HepG2 (cell line): ENCODE measurements around the gene CAPN15. TPM values are rescaled to one million over a fixed set of nuclear protein-coding genes. Genes with fewer than 3 reads are reported as not detected.

Experiments
- ATAC-seq: fragments of 200-7000 bp; cut with Tn5 transposase; 3 replicates; pipeline ENCODE4 v1.9.1; 2020; ENCODE audit warnings: mild to moderate bottlenecking, moderate library complexity
- BruUV-seq: library from RNA; stranded (reverse); fragments of 400-500 nt; replicated peaks from 2 replicates; lab custom pipeline; 2021; lab: Mats Ljungman, UMichigan
- CTCF ChIA-PET: fragments of 300-600 bp; formaldehyde crosslinking; extraction: SDS; loops from one replicate; lab custom pipeline; 2021; ENCODE audit warnings: low total read pairs, inconsistent platforms, low intra/inter-chr PET ratio; lab: Yijun Ruan, JAX
- POLR2A ChIA-PET: fragments of 350-600 bp; sonication (Branson Sonifier 250); formaldehyde crosslinking; loops from one replicate; lab custom pipeline; 2020; ENCODE audit warnings: antibody characterized with exemption, inconsistent platforms; lab: Yijun Ruan, JAX
- DNase-seq: peaks from one replicate; pipeline ENCODE4 v3.0.0-alpha.2; 2015; ENCODE audit warnings: low spot score
- FAIRE-seq: peaks from 3 replicates; lab custom pipeline; 2011; peaks lifted over from hg19 to GRCh38; lab: Jason Lieb, UNC
- H2AFZ ChIP-seq: one replicate; pipeline ENCODE4 v1.6.1; 2011; ENCODE audit warnings: low read length, inconsistent platforms
- H3K27ac ChIP-seq: fragments of 300-600 bp; 3 replicates; pipeline ENCODE4 v1.8.0; 2011; ENCODE audit warnings: mixed run types, mild to moderate bottlenecking, mixed read lengths, low read length, inconsistent platforms; ENCODE audit not compliant: insufficient read depth; ENCODE audit errors: extremely low read length
- H3K27me3 ChIP-seq, 2 experiments: fragments of 200-600 bp in 1 of 2; 2 replicates in 1 of 2; 3 replicates in 1 of 2; pipeline versions ENCODE4 v1.6.0 to v1.8.0; 2011; ENCODE audit warnings: low read length in 2 of 2, mild to moderate bottlenecking in 2 of 2, moderate library complexity in 2 of 2, inconsistent platforms in 1 of 2; ENCODE audit not compliant: insufficient read depth in 2 of 2, control insufficient read depth in 1 of 2
- H3K36me3 ChIP-seq, 2 experiments: fragments of 200-600 bp in 1 of 2; replicated peaks in 1 of 2; 2 replicates in 1 of 2; 3 replicates in 1 of 2; pipeline versions ENCODE4 v1.5.1 to v1.8.0; 2011; ENCODE audit warnings: low read length in 2 of 2, inconsistent platforms in 1 of 2; ENCODE audit not compliant: insufficient read depth in 2 of 2, control insufficient read depth in 1 of 2
- H3K4me1 ChIP-seq: 2 replicates; pipeline ENCODE4 v1.5.1; 2012; ENCODE audit warnings: low read length, inconsistent platforms; ENCODE audit not compliant: insufficient read depth
- H3K4me2 ChIP-seq: 2 replicates; pipeline ENCODE4 v1.6.0; 2011; ENCODE audit warnings: low read depth, low read length, inconsistent platforms
- H3K4me3 ChIP-seq, 3 experiments: fragments of 200-600 bp in 1 of 3; sonication (generic), shearing (Covaris generic) in 1 of 3; replicated peaks in 1 of 3; 2 replicates each; pipeline ENCODE4 v1.5.1; 2011 to 2016; ENCODE audit warnings: low read length in 3 of 3, inconsistent platforms in 2 of 3, low read depth in 2 of 3, mild to moderate bottlenecking in 2 of 3, control low read depth in 1 of 3, mixed read lengths in 1 of 3; ENCODE audit not compliant: insufficient read depth in 1 of 3
- H3K79me2 ChIP-seq: one replicate; pipeline ENCODE4 v1.6.1; 2011; ENCODE audit warnings: low read length, inconsistent platforms; ENCODE audit not compliant: insufficient read depth
- H3K9ac ChIP-seq: 2 replicates; pipeline ENCODE4 v1.6.0; 2011; ENCODE audit warnings: mild to moderate bottlenecking, low read depth, low read length, inconsistent platforms; ENCODE audit not compliant: insufficient read depth
- H3K9me3 ChIP-seq: 2 replicates; pipeline ENCODE4 v1.5.1; 2012; ENCODE audit warnings: mild to moderate bottlenecking, low read length
- H4K20me1 ChIP-seq: 2 replicates; pipeline ENCODE4 v1.6.0; 2011; ENCODE audit warnings: inconsistent platforms, mild to moderate bottlenecking, low read length, moderate library complexity; ENCODE audit not compliant: insufficient read depth
- AGO2 ChIP-seq: fragments of 200-400 bp; formaldehyde crosslinking; optimal IDR thresholded peaks from 2 replicates; pipeline ENCODE3; 2017; ENCODE audit warnings: mild to moderate bottlenecking, low read depth, low read length, moderate library complexity
- HNRNPLL ChIP-seq: fragments of 200-400 bp; formaldehyde crosslinking; IDR thresholded peaks from 2 replicates; pipeline ENCODE4 v1.6.1; 2017; ENCODE audit warnings: mild to moderate bottlenecking, low read depth, low read length; ENCODE audit not compliant: poor library complexity, severe bottlenecking
- PRDM15 ChIP-seq: sonication (generic); formaldehyde crosslinking; IDR thresholded peaks from 2 replicates; pipeline ENCODE4 v1.4.0; 2020; ENCODE audit warnings: missing genetic modification reagents
- ZNF318 ChIP-seq: sonication (generic); formaldehyde crosslinking; IDR thresholded peaks from 2 replicates; pipeline ENCODE4 v1.4.0; 2020; ENCODE audit warnings: mild to moderate bottlenecking, missing genetic modification reagents
- ZNF564 ChIP-seq: sonication (generic); formaldehyde crosslinking; IDR thresholded peaks from 2 replicates; pipeline ENCODE4 v1.8.1; 2023; ENCODE audit warnings: mild to moderate bottlenecking, missing genetic modification reagents
- WGBS: methylation state at CpG from one replicate; pipeline ENCODE4 v1.1.6; 2017; ENCODE audit warnings: low lambda C conversion rate; 5-methylcytosine and 5-hydroxymethylcytosine counted together
- in situ Hi-C: cut with HindIII; loops from 2 replicates; pipeline ENCODE4 v1.10.0; 2017; ENCODE audit warnings: low pct_unique_long_range_greater_than_20kb; ENCODE audit not compliant: extremely low pct_ligation_motif_present
- intact Hi-C: fragments of 100-400 bp; cut with micrococcal nuclease; formaldehyde crosslinking; loops from one replicate; pipeline ENCODE4 v1.10.0; 2022; ENCODE audit not compliant: unreplicated experiment
- polyA plus RNA-seq, 8 experiments: library from polyadenylated mRNA; depleted of rRNA in 3 of 8; stranded (reverse) in 7 of 8; unstranded in 1 of 8; fragments of >200 nt; fragmentation: Illumina TruSeq in 4 of 8; extraction: Trizol in 4 of 8; gene quantifications; 2 replicates each; pipeline versions ENCODE4 v1.2.1 to v1.2.3, GENCODE V29; 2011 to 2016; ENCODE audit warnings: low read depth in 4 of 8, missing spikeins in 1 of 8, mixed read lengths in 1 of 8; ENCODE audit not compliant: insufficient read depth in 1 of 8
- total RNA-seq, 5 experiments: library from RNA; depleted of rRNA; stranded (reverse); fragments of >200 nt; fragmentation: Illumina TruSeq; extraction: Trizol; gene quantifications; 2 replicates each; pipeline ENCODE4 v1.2.3, GENCODE V29; 2016; ENCODE audit warnings: low read depth in 1 of 5

Gene CAPN15
- total and polyA plus RNA-seq, 2 of the 13 experiments (the other 11 are each of a cell fraction or from before 2014, with no cell fraction given): 14.9 to 24.5 TPM

GRCh38 chr16:551210-551609 is 23.7 kb downstream of the CAPN15 start:
- BruUV-seq: no TSS peak
- no peaks in the 10 kb centered on the region for H3K9me3 ChIP-seq
- FAIRE-seq: no peak
- H3K27me3 ChIP-seq: no peaks in the 10 kb centered on the region
- no peak for ATAC-seq
- H3K36me3 ChIP-seq: peaks cover 4 to 8% of the 10 kb centered on the region in 2 experiments; a peak in 2 of 5 replicates
- WGBS: 93% methylated on average over 14 of the region's 28 CpGs
- in situ Hi-C loops: no loop called here
- H3K4me1 ChIP-seq: peaks cover 27% of the 10 kb centered on the region
- ChIA-PET POLR2A (no interaction called here), CTCF (no interaction called here)
- no peaks in the 10 kb centered on the region for H4K20me1 ChIP-seq
- peak; percentile 8 for TF ChIP-seq HNRNPLL
- TF ChIP-seq PRDM15: no peak
- TF ChIP-seq ZNF564 (CRISPR knock-in tag): no peak
- TF ChIP-seq ZNF318 (CRISPR knock-in tag): no peak
- TF ChIP-seq AGO2: peak; percentile 20
- no peak overlapping the region for H2AFZ ChIP-seq
- no peaks in the 10 kb centered on the region for H3K79me2 ChIP-seq
- no peak overlapping the region for H3K4me2 ChIP-seq
- DNase-seq: no peak
- H3K4me3 ChIP-seq: no peak overlapping the region
- intact Hi-C loops: no loop called here
- no peak overlapping the region for H3K9ac ChIP-seq
- H3K27ac ChIP-seq: no peak overlapping the region
